Prostate gland (tissue), 2 donors: Measurements from ENCODE around the gene LRRC1. TPM values are rescaled to one million over a fixed set of nuclear protein-coding genes. Genes with fewer than 3 reads are reported as not detected.

Experiments
- DNase-seq: peaks from one replicate; pipeline ENCODE4 v3.0.0-alpha.2; 2019; ENCODE audit warnings: low spot score
- H3K27ac ChIP-seq, 2 donors: fragments of 200-600 bp; sonication (generic); 2 replicates each; pipeline ENCODE4 v1.5.1; 2017 to 2019
- H3K27me3 ChIP-seq: fragments of 200-600 bp; sonication (generic); replicated peaks from 2 replicates; pipeline ENCODE4 v1.5.1; 2019; ENCODE audit not compliant: insufficient read depth
- H3K36me3 ChIP-seq, 2 donors: fragments of 200-600 bp; sonication (generic); 1 replicate in 1 of 2; 2 replicates in 1 of 2; pipeline versions ENCODE4 v1.5.1 to v1.8.1; 2017 to 2019
- H3K4me1 ChIP-seq: fragments of 200-600 bp; sonication (generic); replicated peaks from 2 replicates; pipeline ENCODE4 v1.5.1; 2019
- H3K4me3 ChIP-seq, 2 donors: fragments of 200-600 bp; sonication (generic); 2 replicates each; pipeline ENCODE4 v1.5.1; 2017 to 2019
- H3K9me3 ChIP-seq: fragments of 200-600 bp; sonication (generic); 2 replicates; pipeline ENCODE4 v1.5.1; 2017
- CTCF ChIP-seq, 4 experiments: fragments of 200-600 bp in 2 of 4; fragments of 450-650 bp in 2 of 4; sonication (generic) in 2 of 4; IDR thresholded peaks; 1 replicate in 3 of 4; 2 replicates in 1 of 4; pipeline ENCODE4 v1.5.1; 2016 to 2019; ENCODE audit warnings: antibody characterized with exemption in 4 of 4, mild to moderate bottlenecking in 2 of 4, moderate library complexity in 2 of 4
- POLR2A ChIP-seq: fragments of 450-650 bp; IDR thresholded peaks from one replicate; pipeline ENCODE4 v1.6.1; 2016; ENCODE audit warnings: antibody characterized with exemption, mild to moderate bottlenecking
- POLR2AphosphoS5 ChIP-seq: sonication (generic); formaldehyde crosslinking; IDR thresholded peaks from one replicate; pipeline ENCODE4 v1.6.1; 2017; ENCODE audit warnings: antibody characterized with exemption
- WGBS: methylation state at CpG from one replicate; pipeline ENCODE4 v1.1.5; 2018; 5-methylcytosine and 5-hydroxymethylcytosine counted together
- intact Hi-C: fragments of 100-400 bp; cut with DNase I; formaldehyde crosslinking; loops from one replicate; pipeline ENCODE4 v1.14.2; 2022
- total RNA-seq, 2 donors: library from RNA; depleted of rRNA; stranded (reverse); fragments of >200 nt; gene quantifications; one replicate each; pipeline ENCODE4 v1.1.0, GENCODE V29; 2016

The LRRC1 gene
- total RNA-seq, 2 donors from 2014 or later = 25.0 to 25.6 TPM

- Histone ChIP-seq H3K36me3 (no peaks in the 10 kb centered on the region), H3K27me3 (no peaks in the 10 kb centered on the region), H3K9me3 (no peaks in the 10 kb centered on the region), H3K27ac (peak overlapping the region; percentile 81 to 83), H3K4me1 (no peaks in the 10 kb centered on the region), H3K4me3 (peak overlapping the region in 1 of 2 donors; percentile 78)
- intact Hi-C loops = loop anchor here (10.0 kb wide), 1 partner anchor 252 kb away; the partner anchor contains the start of gene GCLC
- no peak for TF ChIP-seq POLR2A
- TF ChIP-seq CTCF (IDR thresholded peaks at IDR 0.05) = no peak
- no peak for TF ChIP-seq POLR2AphosphoS5
- DNase-seq = no peak
- 40% methylated on average over 5 of the region's 5 CpGs for WGBS
Measured at GRCh38 chr6:53796791-53797190, 2.0 kb downstream of the LRRC1 start.

- H3K4me1 ChIP-seq = no peaks in the 10 kb centered on the region
- no peaks in the 10 kb centered on the region for H3K9me3 ChIP-seq
- intact Hi-C loops = loop anchor here (10.0 kb wide), 1 partner anchor 253 kb away; the partner anchor contains the start of gene GCLC
- H3K27me3 ChIP-seq = no peaks in the 10 kb centered on the region
- peak overlapping the region in 1 of 2 donors; percentile 83 for H3K27ac ChIP-seq
- H3K36me3 ChIP-seq = no peaks in the 10 kb centered on the region
- no peak for DNase-seq
- TF ChIP-seq POLR2AphosphoS5 (no peak), CTCF (IDR thresholded peaks at IDR 0.05) (no peak), POLR2A (no peak)
- H3K4me3 ChIP-seq = no peak overlapping the region
- 100% methylated on average over 2 of the region's 2 CpGs for WGBS
Measured at GRCh38 chr6:53797304-53797703, 2.5 kb downstream of the LRRC1 start.

GRCh38 chr6:53799340-53799739 is 4.5 kb downstream of the LRRC1 start:
- H3K4me1 ChIP-seq = no peaks in the 10 kb centered on the region
- H3K27me3 ChIP-seq = no peaks in the 10 kb centered on the region
- TF ChIP-seq CTCF (IDR thresholded peaks at IDR 0.05) (no peak), POLR2A (no peak), POLR2AphosphoS5 (no peak)
- WGBS = 87% methylated on average over 3 of the region's 3 CpGs
- no peak overlapping the region for H3K27ac ChIP-seq
- no peak for DNase-seq
- no peaks in the 10 kb centered on the region for H3K9me3 ChIP-seq
- H3K4me3 ChIP-seq = no peak overlapping the region
- intact Hi-C loops = loop anchor here (10.0 kb wide), 1 partner anchor 255 kb away; the partner anchor contains the start of gene GCLC
- no peaks in the 10 kb centered on the region for H3K36me3 ChIP-seq

GRCh38 chr6:53801022-53801421 is 6.2 kb downstream of the LRRC1 start:
- Histone ChIP-seq H3K36me3 (no peaks in the 10 kb centered on the region), H3K27ac (no peak overlapping the region), H3K4me1 (no peaks in the 10 kb centered on the region), H3K4me3 (no peak overlapping the region), H3K9me3 (no peaks in the 10 kb centered on the region), H3K27me3 (no peaks in the 10 kb centered on the region)
- DNase-seq = no peak
- TF ChIP-seq CTCF (IDR thresholded peaks at IDR 0.05) (no peak), POLR2AphosphoS5 (no peak), POLR2A (no peak)
- WGBS = 92% methylated on average over 1 of the region's 1 CpG
- intact Hi-C loops = no loop called here

- no peak for DNase-seq
- no peaks in the 10 kb centered on the region for H3K9me3 ChIP-seq
- TF ChIP-seq POLR2A (no peak), POLR2AphosphoS5 (no peak), CTCF (IDR thresholded peaks at IDR 0.05) (no peak)
- no peaks in the 10 kb centered on the region for H3K36me3 ChIP-seq
- H3K4me3 ChIP-seq = no peak overlapping the region
- intact Hi-C loops = no loop called here
- H3K27me3 ChIP-seq = no peaks in the 10 kb centered on the region
- no peaks in the 10 kb centered on the region for H3K4me1 ChIP-seq
- H3K27ac ChIP-seq = no peak overlapping the region
Measured at GRCh38 chr6:53802582-53802981, 7.8 kb downstream of the LRRC1 start.
